Measurements from ENCODE around the gene TMEM132D. TPM values are rescaled to one million over a fixed set of nuclear protein-coding genes. Genes with fewer than 3 reads are reported as not detected.

TMEM132D gene
- total RNA-seq, 2 donors from 2014 or later = not detected

DNA sequence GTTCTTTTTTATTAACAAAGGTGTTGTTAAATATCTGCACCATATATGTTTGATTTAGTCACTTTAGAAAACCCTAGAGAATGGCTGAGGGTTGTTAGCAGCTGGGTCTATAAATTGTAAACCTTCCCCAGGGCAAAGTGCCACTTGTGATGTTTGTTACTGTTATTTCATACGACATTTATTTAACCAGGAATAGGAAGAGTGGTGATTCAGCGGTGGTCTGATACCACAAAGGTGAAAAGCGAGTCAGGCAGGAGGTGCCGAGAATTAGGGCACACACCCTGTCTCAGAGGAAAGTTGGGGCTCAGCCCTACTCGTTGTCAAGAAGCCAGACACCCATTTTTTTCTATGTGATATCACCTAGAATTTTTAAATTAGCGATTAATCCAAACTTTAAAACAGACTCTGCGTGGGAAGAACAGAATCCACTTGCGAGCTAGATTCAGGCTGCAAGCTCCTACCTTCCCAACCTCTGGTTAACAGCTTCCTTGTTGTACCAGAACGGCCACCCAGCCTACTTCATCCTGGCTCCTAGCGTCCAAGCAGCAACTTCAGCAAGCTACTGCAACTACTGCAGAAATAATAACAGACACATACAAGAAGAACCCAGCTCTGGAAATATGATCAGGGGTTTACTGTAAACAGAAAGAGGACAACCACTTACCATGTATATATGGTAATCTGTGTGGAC is 126.7 kb downstream of the TMEM132D start:
- Histone ChIP-seq H3K36me3 (no peaks in the 10 kb centered on the region), H3K27me3 (replicated peaks; ENCODE audit: insufficient read depth) (no peaks in the 10 kb centered on the region), H3K4me1 (ENCODE audit: control insufficient read depth in 1 of 2, low read depth in 2 of 2) (no peaks in the 10 kb centered on the region), H3K9me3 (no peaks in the 10 kb centered on the region), H3K27ac (no peak overlapping the region), H3K4me3 (no peak overlapping the region)
- DNase-seq (ENCODE audit: low spot score) (no peak), ATAC-seq (ENCODE audit: insufficient number of reproducible peaks, low FRiP score, low read depth) (no peak)
- TF ChIP-seq, protein P1, sequence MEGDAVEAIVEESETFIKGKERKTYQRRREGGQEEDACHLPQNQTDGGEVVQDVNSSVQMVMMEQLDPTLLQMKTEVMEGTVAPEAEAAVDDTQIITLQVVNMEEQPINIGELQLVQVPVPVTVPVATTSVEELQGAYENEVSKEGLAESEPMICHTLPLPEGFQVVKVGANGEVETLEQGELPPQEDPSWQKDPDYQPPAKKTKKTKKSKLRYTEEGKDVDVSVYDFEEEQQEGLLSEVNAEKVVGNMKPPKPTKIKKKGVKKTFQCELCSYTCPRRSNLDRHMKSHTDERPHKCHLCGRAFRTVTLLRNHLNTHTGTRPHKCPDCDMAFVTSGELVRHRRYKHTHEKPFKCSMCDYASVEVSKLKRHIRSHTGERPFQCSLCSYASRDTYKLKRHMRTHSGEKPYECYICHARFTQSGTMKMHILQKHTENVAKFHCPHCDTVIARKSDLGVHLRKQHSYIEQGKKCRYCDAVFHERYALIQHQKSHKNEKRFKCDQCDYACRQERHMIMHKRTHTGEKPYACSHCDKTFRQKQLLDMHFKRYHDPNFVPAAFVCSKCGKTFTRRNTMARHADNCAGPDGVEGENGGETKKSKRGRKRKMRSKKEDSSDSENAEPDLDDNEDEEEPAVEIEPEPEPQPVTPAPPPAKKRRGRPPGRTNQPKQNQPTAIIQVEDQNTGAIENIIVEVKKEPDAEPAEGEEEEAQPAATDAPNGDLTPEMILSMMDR (IDR thresholded peaks at IDR 0.05) = no peak

DNA sequence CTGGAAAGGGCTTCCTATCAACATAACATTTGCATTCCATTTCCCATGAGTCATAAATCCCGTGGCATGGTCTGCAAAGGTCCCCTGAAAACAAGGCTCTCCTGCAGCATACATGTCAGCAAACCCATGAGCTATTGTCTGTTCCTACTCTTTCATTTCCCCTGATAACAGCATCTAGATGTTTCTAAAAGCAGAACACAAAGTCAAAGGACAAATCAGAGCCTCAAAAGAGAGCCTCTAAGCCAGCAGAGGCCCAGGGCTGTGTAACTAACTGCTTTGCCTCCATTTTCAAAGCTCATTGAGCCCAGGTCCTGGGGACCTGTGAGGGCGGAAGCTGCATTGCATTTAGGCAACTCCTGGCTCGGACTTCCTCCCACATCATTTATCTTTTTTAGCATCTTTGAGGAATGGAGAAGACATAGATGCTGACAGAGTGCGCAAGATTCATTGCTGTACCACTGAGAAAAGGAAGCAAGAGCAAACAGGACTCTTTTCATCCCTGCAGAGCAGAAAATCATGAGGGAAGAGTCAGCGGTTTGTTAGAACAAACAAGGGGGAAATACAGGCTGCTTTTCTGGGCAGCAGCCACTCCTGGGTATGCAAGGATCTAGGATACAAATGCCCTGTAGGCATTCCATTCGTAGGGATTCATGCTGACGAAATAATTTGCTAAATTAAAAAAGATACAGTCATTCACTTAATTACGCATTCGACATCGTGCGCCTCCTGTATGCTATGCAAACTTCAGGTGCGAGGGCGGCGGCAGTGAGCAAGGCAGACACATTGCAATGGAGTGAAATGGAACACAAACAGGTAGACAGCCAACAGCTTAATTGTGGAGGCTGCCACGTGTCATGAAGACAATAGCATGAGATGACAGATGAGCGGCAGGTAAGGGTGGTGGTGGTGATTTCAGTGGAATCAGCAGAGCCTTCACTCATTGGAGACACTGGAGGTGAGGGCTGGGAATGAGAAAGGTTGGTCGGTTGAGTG is 131.0 kb downstream of the TMEM132D start:
- no peaks in the 10 kb centered on the region for H3K27me3 ChIP-seq (replicated peaks; ENCODE audit: insufficient read depth)
- no peak for ATAC-seq (ENCODE audit: insufficient number of reproducible peaks, low FRiP score, low read depth)
- no peaks in the 10 kb centered on the region for H3K36me3 ChIP-seq
- H3K4me3 ChIP-seq = no peak overlapping the region
- TF ChIP-seq, protein P1 (IDR thresholded peaks at IDR 0.05) = no peak
- H3K4me1 ChIP-seq (ENCODE audit: control insufficient read depth in 1 of 2, low read depth in 2 of 2) = no peaks in the 10 kb centered on the region
- DNase-seq (ENCODE audit: low spot score) = no peak
- no peak overlapping the region for H3K27ac ChIP-seq
- peaks cover 3% of the 10 kb centered on the region for H3K9me3 ChIP-seq

DNA sequence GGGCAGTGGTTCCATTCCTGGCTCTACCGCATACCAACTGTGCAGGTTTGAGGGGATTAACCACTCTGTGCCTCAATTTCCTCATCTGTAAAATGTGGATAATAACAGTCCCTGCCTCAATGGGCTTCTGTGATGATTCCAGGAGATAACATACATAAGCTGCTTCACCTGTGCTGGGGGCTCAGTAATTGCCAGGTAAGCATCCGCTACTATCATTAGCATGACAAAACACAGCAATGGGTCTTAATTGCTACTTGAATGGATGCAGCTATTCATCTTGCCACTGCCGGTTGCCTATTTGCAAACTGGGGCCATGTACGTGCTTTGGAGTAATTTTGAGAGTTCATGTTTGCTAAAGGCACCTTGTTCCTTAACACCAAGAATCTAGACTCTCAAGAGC is 132.6 kb downstream of the TMEM132D start:
- Histone ChIP-seq H3K36me3 (no peaks in the 10 kb centered on the region), H3K9me3 (peaks cover 3% of the 10 kb centered on the region), H3K4me1 (ENCODE audit: control insufficient read depth in 1 of 2, low read depth in 2 of 2) (no peaks in the 10 kb centered on the region), H3K27ac (no peak overlapping the region), H3K4me3 (no peak overlapping the region), H3K27me3 (replicated peaks; ENCODE audit: insufficient read depth) (no peaks in the 10 kb centered on the region)
- no peak for DNase-seq (ENCODE audit: low spot score)
- TF ChIP-seq, protein P1 (IDR thresholded peaks at IDR 0.05) = no peak
- no peak for ATAC-seq (ENCODE audit: insufficient number of reproducible peaks, low FRiP score, low read depth)

DNA sequence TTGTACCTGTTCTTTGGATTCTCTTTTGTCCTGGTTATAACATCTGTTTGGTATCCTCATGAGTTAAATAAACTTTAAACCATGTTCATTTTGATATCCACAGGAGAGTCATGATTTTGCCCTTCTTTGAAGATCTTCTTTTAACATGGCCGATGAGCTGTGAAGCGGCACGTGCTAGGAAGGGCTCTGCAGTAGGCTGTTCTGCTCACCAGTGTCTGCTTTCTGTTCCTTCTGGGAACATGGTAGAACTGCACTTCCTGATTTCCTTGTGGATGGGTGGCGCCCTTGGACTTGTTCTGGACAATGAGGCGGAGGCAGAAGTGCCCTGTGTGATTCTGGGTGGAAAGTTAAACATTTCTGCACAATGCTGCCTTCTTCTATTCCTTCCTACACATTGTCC is 138.1 kb downstream of the TMEM132D start:
- TF ChIP-seq, protein P1 (IDR thresholded peaks at IDR 0.05) = no peak
- H3K4me3 ChIP-seq = no peak overlapping the region
- H3K9me3 ChIP-seq = peaks cover 3% of the 10 kb centered on the region
- ATAC-seq (ENCODE audit: insufficient number of reproducible peaks, low FRiP score, low read depth) = no peak
- H3K27ac ChIP-seq = no peak overlapping the region
- no peaks in the 10 kb centered on the region for H3K27me3 ChIP-seq (replicated peaks; ENCODE audit: insufficient read depth)
- no peaks in the 10 kb centered on the region for H3K4me1 ChIP-seq (ENCODE audit: control insufficient read depth in 1 of 2, low read depth in 2 of 2)
- DNase-seq (ENCODE audit: low spot score) = no peak
- H3K36me3 ChIP-seq = no peaks in the 10 kb centered on the region

DNA sequence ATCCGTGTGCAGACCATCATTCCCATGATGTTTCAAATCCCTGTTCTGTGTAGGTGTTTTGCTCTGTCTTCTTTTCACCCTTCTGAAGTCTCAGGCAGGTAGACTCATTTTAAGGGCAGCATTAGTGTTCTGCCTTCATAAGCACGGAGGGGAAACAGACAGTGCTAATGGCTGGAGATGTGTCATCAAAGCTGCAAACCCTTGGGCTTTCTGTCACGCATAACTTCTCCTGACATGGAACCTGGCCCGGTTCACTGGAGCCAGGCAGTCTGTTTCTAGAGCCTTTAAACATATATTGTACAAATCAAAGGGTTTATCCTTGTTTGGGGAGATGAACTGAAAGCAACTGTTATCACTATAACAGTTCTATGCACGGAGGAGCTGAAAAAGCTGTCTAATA is 141.4 kb downstream of the TMEM132D start:
- no peak for DNase-seq (ENCODE audit: low spot score)
- Histone ChIP-seq H3K9me3 (no peaks in the 10 kb centered on the region), H3K36me3 (no peaks in the 10 kb centered on the region), H3K27me3 (replicated peaks; ENCODE audit: insufficient read depth) (no peaks in the 10 kb centered on the region), H3K27ac (no peak overlapping the region), H3K4me1 (ENCODE audit: control insufficient read depth in 1 of 2, low read depth in 2 of 2) (no peaks in the 10 kb centered on the region), H3K4me3 (no peak overlapping the region)
- no peak for ATAC-seq (ENCODE audit: insufficient number of reproducible peaks, low FRiP score, low read depth)
- TF ChIP-seq, protein P1 (IDR thresholded peaks at IDR 0.05) = no peak

All from thoracic aorta (tissue), 2 donors.